ENCODE measurements around the gene MSS51.
"Not testable (repeated sequence)": the region's sequence is repeated elsewhere in the genome, so short reads cannot be mapped to it uniquely, and the experiment has no call there.

MSS51 gene

GRCh38 chr10:73399063-73399462, 34.3 kb downstream of the MSS51 start:
- TF ChIP-seq, protein P1, sequence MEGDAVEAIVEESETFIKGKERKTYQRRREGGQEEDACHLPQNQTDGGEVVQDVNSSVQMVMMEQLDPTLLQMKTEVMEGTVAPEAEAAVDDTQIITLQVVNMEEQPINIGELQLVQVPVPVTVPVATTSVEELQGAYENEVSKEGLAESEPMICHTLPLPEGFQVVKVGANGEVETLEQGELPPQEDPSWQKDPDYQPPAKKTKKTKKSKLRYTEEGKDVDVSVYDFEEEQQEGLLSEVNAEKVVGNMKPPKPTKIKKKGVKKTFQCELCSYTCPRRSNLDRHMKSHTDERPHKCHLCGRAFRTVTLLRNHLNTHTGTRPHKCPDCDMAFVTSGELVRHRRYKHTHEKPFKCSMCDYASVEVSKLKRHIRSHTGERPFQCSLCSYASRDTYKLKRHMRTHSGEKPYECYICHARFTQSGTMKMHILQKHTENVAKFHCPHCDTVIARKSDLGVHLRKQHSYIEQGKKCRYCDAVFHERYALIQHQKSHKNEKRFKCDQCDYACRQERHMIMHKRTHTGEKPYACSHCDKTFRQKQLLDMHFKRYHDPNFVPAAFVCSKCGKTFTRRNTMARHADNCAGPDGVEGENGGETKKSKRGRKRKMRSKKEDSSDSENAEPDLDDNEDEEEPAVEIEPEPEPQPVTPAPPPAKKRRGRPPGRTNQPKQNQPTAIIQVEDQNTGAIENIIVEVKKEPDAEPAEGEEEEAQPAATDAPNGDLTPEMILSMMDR (IDR thresholded peaks at IDR 0.05; ENCODE audit: low read depth, low read length) = no peak
- no peak for DNase-seq (ENCODE audit: low read depth in 2 of 2)
- no peak overlapping the region for H3K4me3 ChIP-seq (replicated peaks in 1 of 2; ENCODE audit: low read depth in 2 of 2, low read length in 2 of 2)

- TF ChIP-seq, protein P1 (IDR thresholded peaks at IDR 0.05; ENCODE audit: low read depth, low read length) = no peak
- no peak overlapping the region for H3K4me3 ChIP-seq (replicated peaks in 1 of 2; ENCODE audit: low read depth in 2 of 2, low read length in 2 of 2)
- no peak for DNase-seq (ENCODE audit: low read depth in 2 of 2)
Measured at GRCh38 chr10:73398024-73398423, 35.3 kb downstream of the MSS51 start.

- DNase-seq (ENCODE audit: low read depth in 2 of 2); H3K4me3 ChIP-seq (replicated peaks in 1 of 2; ENCODE audit: low read depth in 2 of 2, low read length in 2 of 2): not testable (repeated sequence)
Measured at GRCh38 chr10:73394325-73394724, 39.0 kb downstream of the MSS51 start.

- no peak for DNase-seq (ENCODE audit: low read depth in 2 of 2)
- no peak overlapping the region for H3K4me3 ChIP-seq (replicated peaks in 1 of 2; ENCODE audit: low read depth in 2 of 2, low read length in 2 of 2)
- TF ChIP-seq, protein P1 (IDR thresholded peaks at IDR 0.05; ENCODE audit: low read depth, low read length) = no peak
Measured at GRCh38 chr10:73388228-73388627, 45.1 kb downstream of the MSS51 start.

GRCh38 chr10:73386583-73386982, 46.8 kb downstream of the MSS51 start:
- TF ChIP-seq, protein P1 (IDR thresholded peaks at IDR 0.05; ENCODE audit: low read depth, low read length) = no peak
- no peak overlapping the region for H3K4me3 ChIP-seq (replicated peaks in 1 of 2; ENCODE audit: low read depth in 2 of 2, low read length in 2 of 2)
- DNase-seq (ENCODE audit: low read depth in 2 of 2) = no peak

DNA sequence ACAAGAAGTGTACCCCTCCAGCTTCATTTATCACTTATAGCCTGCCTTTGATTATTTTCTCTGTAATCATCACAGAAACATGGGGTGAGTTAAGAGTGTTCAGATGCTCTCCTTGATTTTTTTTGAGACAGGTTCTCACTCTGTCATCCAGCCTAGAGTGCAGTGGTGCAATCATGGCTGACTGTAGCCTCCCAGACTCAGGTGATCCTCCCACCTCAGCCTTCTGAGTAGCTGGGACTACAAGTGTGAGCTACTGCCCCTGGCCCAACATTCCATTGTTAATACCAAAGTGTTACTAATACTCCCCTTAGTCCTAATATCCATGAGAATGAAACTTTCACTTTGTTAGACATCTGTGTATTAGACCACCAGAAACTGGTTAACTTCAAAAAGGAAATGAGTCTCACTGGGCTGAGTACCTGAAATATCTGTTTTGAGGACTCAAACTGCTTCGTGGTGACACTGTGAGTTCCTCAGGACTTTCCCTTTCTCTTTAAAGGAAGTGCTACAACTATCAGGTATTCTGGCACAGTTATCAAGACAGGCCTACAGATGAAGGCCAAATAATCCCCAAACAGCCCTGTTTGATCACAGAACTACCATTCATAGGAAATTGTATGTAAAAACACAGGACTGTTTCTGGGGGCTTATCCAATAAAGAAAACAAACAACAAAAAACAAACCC, 54.2 kb downstream of the MSS51 start:
- no peak overlapping the region for H3K4me3 ChIP-seq (replicated peaks in 1 of 2; ENCODE audit: low read depth in 2 of 2, low read length in 2 of 2)
- DNase-seq (ENCODE audit: low read depth in 2 of 2) = no peak
- TF ChIP-seq, protein P1 (IDR thresholded peaks at IDR 0.05; ENCODE audit: low read depth, low read length) = no peak

DNA sequence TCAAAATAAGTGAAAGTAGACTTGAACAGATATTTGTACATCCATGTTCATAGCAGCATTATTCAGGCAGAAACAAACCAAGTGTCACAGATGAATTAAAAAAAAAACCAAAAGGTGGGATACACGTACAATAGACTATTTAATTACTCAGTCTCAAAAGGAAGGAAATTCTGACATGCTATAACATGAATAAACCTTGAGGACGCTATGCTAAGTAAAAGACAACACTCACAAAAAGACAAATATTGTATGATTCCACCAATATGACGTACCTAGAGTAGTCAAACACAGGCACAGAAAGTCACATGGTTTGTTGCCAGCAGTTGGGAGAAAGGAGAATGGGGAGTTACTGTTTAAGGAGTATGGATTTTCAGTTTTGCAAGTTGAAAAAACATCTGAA, 56.7 kb downstream of the MSS51 start:
- TF ChIP-seq, protein P1 (IDR thresholded peaks at IDR 0.05; ENCODE audit: low read depth, low read length) = no peak
- no peak for DNase-seq (ENCODE audit: low read depth in 2 of 2)
- no peak overlapping the region for H3K4me3 ChIP-seq (replicated peaks in 1 of 2; ENCODE audit: low read depth in 2 of 2, low read length in 2 of 2)
